GM12865 (cell line): Measurements from ENCODE around the gene IQGAP2.

Experiments used
- DNase-seq: peaks from one replicate; pipeline ENCODE4 v3.0.0; 2010; ENCODE audit warnings: low read depth
- H3K4me3 ChIP-seq: 2 replicates; pipeline ENCODE4 v1.5.1; 2011; ENCODE audit warnings: mild to moderate bottlenecking, low read depth, low read length, control low read depth
- CTCF ChIP-seq: IDR thresholded peaks from 2 replicates; pipeline ENCODE4 v1.5.1; 2011; ENCODE audit warnings: low read length, control low read depth, low read depth, inconsistent platforms; ENCODE audit not compliant: insufficient read depth; ENCODE audit errors: missing control alignments

The IQGAP2 gene

GRCh38 chr5:76716456-76717157 lies 313.5 kb downstream of the IQGAP2 start:
- no peak for TF ChIP-seq CTCF
- peak overlapping the region; percentile 59 for H3K4me3 ChIP-seq
- no peak for DNase-seq

GRCh38 chr5:76717222-76718083 lies 314.4 kb downstream of the IQGAP2 start:
- TF ChIP-seq CTCF = no peak
- H3K4me3 ChIP-seq = no peak overlapping the region
- no peak for DNase-seq

GRCh38 chr5:76718381-76718832 lies 315.3 kb downstream of the IQGAP2 start:
- no peak overlapping the region for H3K4me3 ChIP-seq

GRCh38 chr5:76718880-76719279 lies 315.8 kb downstream of the IQGAP2 start:
- H3K4me3 ChIP-seq = no peak overlapping the region
- TF ChIP-seq CTCF = no peak
- no peak for DNase-seq

More at GRCh38 chr5:76718381-76718832, 315.3 kb downstream of the IQGAP2 start:
- no peak for TF ChIP-seq CTCF
- no peak for DNase-seq

GRCh38 chr5:76720988-76721569 lies 318.0 kb downstream of the IQGAP2 start:
- H3K4me3 ChIP-seq = no peak overlapping the region
- peak; percentile 78 for DNase-seq
- no peak for TF ChIP-seq CTCF

GRCh38 chr5:76723266-76723665 lies 320.2 kb downstream of the IQGAP2 start:
- no peak for DNase-seq
- no peak for TF ChIP-seq CTCF
- H3K4me3 ChIP-seq = no peak overlapping the region
